GM12801 (cell line): Measurements from ENCODE around the gene MACROH2A1.

Experiments used
- TF ChIP-seq, protein P1 (sequence below): IDR thresholded peaks from one replicate; pipeline ENCODE4 v1.5.1; 2011; ENCODE audit warnings: control low read depth; ENCODE audit not compliant: insufficient read length; ENCODE audit errors: extremely low read depth

Gene MACROH2A1

DNA sequence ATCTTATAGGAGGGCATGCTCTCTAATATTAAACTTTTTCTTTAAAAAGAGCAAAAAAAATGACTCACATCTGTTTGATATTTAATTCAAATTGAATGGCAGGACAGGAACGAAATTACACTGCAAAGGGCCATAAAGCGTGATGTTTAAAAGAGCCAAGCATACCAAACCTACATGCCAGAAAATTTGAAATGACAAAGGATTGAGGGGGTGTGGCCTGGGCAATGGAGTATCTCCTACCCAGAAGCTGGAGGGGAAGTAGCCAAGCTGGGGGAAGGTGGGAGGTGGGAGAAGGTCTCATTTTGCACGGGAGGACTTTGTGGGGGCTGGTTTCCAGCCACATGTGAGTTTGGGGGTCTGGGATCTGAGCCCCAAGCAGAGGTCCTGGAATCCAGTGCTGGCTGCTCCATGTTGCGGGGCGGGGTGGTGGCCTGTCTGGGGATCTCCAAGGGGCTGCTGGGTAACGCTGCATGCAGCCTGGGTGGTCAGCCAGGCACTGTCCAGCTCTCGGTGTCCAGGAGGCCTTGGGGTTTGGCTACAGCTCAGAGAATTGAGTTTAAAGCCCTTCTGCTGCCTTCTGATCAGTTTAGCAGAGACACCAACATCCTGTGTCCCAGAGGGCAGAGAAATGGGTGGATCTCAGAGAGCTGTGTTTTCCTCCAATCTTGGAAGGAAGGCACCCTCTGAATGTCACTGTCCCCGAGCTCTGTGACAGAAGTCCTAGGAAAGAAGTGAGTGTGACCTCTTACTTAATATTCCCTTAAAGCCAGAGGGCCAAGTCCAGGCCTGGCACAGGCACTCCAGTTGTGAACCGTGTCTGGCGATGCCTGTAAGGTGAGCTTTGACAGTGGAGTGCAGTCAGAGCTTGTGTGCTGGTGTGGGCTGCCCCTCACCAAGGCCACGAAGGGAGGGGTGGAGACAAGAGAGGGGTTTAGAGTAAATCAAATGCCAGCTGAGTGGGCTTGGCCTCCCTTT, 40.5 kb upstream of the MACROH2A1 start:
- TF ChIP-seq, protein P1, sequence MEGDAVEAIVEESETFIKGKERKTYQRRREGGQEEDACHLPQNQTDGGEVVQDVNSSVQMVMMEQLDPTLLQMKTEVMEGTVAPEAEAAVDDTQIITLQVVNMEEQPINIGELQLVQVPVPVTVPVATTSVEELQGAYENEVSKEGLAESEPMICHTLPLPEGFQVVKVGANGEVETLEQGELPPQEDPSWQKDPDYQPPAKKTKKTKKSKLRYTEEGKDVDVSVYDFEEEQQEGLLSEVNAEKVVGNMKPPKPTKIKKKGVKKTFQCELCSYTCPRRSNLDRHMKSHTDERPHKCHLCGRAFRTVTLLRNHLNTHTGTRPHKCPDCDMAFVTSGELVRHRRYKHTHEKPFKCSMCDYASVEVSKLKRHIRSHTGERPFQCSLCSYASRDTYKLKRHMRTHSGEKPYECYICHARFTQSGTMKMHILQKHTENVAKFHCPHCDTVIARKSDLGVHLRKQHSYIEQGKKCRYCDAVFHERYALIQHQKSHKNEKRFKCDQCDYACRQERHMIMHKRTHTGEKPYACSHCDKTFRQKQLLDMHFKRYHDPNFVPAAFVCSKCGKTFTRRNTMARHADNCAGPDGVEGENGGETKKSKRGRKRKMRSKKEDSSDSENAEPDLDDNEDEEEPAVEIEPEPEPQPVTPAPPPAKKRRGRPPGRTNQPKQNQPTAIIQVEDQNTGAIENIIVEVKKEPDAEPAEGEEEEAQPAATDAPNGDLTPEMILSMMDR: no peak

DNA sequence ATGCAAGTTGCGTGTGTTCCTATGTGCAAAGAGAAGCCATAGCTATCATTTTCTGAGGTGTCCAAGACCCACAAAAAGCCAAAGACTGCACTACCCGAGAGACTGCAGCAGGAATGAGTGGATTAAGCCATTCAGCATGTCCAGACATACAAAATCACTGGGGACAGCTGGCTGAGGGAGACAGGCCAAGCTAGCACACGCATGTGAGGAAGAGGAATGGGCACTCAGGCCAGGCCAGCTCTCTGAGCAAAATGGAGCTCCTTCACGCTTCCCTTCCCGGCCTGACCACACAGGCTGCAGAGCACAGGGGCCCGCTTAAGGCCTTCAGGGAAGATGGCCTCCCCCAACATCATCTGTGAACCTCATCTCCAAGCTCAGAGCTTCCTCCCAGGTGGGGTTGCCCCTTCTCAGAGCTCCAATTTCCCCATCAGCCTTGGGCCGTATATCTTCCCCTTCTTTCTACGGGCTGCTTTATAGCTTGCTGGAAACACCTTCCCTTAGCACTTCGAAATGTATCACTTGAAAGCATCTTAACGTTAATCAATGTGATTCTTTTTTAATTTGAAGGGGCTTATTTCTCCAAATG, 39.7 kb upstream of the MACROH2A1 start:
- TF ChIP-seq, protein P1: no peak

DNA sequence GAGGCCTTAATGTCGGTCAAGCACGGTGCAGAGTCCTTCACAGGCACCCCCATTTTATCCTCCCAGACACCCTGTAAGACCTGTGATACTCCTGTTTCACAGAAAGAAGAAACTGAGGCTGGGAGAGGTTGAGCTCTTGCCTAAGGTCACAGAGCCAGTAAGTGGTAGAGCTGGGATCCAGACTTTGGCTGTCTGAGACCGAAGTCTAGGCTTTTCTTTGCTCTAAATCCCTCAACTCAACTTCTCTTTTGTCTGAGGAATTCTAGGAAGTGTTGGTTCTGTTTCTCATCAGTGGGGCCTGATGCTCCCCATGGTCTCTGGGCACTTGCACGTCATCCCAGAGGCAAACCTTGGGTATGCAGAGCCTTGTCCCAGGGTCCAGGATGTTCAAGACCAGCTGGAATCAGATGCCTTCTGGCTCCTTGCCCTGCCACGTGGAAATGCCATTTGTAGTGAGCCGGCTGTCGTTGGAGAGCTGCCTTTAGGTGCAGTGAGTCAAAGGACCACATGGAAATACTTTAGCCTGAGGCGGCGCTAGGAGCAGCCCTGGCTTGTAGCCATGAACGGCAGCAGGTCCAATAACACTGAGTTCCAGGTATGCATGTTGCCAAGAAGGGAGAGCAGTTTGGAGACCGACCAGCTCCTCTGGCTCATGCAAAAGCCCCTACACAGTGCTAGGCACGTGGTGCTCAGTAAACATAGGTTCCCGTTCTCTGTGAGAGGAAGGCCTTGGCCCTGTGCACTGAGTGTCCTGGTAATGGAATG, 38.9 kb upstream of the MACROH2A1 start:
- TF ChIP-seq, protein P1: no peak

DNA sequence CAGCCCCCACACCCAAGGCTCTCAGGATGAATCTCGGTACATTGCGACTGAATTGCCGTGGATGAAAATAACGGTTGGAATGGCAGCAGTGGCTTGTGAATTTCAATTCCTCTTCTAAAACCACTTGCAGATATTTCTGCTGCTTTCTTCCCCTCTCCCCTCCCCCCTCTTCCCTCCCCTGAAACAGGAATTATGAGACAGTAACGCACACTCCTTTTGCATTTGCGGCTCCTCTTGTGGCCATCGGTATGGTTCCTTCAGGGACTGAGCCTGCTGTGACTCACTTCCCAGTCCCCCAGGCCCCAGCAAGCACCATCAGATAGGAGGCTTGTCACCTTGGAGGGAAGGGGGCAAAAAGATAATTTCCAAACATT, 38.4 kb upstream of the MACROH2A1 start:
- TF ChIP-seq, protein P1: no peak

DNA sequence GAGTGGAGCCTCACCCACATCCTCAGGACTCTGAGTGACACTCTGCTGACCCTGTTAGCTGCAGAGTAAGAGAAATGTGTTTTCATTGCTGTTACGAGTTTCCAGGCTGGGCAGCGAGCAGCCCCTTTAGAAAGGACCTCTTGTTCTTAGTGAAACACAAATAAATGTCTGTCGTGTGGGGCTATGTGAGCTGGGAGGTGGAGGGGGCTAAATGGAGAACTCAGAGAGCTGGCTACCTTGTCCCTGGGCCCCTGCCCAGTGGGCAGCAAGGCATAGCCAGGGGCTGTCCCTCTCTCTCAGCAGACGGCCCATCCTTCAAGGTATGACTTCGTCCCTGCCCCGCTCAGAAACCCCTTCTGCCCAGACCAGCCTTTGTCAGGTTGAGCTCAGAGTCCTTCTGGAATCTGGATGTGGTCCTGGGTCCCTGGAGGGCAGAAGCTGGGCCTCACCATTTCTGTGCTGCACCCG, 38.0 kb upstream of the MACROH2A1 start:
- TF ChIP-seq, protein P1: no peak

DNA sequence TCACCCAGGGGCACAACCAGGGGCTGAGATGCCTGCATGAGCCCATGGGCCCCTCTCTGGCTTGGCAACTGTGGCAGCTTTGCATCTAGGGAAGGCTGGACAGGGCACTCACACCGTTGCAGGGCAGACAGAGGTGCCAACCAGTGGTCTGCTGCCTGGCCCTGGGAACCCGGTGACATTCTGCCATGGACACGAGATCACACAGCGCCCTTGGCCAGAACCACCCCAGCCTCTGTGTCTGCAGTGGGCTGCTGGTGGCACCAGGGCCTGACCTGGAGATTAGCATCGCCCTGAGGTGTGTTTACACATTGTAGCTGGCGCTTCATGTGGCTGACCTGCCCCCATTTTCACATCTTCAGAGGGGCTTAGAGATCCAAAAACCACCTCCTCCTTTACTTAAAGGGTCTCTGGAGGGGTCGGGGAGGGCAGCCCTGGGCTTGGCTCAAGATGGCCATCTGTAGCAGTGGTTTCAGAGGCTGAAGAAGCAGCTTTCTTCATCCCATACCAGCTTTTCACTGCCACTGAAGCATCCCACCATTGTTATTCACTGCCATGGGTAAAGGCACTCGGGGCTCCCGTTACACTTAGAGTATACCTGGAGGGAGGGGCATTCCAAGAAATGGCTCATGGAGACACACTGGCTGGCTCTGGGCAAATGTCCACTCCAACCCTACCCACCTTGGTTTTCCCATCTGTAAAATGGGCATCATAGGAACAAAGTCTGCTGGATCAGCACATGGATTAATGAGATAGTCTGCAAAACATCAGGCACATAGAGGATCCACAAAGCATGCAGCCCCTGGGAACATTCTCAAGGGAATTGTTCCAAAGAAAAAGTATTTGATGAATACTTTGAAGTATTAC, 36.7 kb upstream of the MACROH2A1 start:
- TF ChIP-seq, protein P1: no peak
